ENCODE results near the gene ALOX12B.
"Not testable (repeated sequence)": the region's sequence is repeated elsewhere in the genome, so short reads cannot be mapped to it uniquely, and the experiment has no call there.

Gene ALOX12B

DNA sequence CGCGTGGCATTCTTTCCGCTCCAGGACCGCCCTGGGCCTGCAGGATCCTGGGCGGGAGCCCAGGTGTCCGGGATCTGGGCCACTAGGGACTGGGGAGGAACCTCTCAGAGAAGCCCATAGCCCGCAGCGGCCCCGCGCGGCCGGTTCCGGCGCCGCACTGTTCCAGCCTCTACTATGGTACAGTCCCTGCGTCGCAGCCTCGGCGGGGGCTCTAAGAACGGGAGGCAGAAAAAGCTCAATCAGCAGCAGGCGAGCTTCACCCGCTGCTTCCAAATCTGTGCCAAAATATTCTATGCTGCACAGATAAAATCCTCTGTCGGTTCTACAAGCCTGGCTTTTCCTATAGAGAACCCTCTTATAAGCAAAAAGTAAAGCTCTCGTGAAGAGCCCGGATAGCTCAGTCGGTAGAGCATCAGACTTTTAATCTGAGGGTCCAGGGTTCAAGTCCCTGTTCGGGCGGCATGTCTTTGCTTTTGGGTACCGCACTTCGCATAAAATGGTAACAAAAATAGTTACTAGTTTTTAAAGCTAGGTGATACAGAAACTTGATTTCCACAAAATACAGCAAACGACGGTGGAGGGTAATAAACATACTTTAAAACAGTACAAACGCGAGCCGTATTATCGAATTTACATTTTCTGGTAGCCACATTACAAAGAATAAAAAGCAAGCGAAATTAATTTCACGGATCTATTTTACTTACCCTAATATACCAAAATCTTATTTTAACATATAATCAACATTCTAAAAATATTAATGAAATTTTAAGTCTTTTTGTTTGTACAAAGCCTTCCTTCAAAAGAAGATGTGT is 31.5 kb upstream of the ALOX12B start:
- DNase-seq (ENCODE audit: low read depth), result peak; percentile 85

DNA sequence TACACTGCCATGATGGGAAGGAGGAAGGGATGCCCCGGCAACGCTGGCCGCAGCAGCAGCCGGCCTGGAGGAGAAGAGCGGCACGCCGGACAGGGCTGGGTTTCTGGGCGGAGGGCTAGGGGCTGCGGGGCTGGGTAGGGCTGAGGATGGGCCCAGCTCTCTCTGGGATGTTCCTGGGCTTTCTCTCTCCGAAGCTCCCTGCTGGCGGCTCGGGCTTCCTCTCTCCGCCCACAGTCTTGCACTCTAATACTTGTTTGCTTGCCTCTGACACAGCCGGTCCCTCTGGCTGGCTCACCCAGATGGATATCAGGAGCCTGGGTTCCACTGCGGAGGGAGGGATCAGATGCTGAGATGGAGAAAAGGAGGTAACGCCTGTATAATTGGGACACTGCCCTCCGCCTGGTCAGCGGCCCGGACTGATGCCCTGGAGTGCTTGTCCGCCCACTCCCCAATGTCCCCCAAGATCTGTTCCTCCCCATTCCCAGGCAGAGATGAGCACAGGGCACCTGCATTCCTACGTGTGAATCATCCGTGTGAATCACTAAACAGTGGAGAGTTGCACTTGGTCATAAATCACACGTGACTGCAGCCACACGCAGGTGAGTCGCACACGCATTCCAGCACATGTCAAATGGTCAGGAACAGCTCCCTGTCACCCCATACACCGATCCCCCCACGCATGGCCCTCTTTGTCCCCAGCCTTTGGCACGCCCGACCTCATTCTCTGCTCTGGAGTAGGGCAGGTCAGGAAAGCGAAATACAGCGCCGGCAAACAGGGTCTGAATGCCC is 30.7 kb upstream of the ALOX12B start, which contains the start of gene ALOXE3:
Gene ALOXE3, minus strand, starts transcription at position 535 of the 789 bp plus-strand sequence. Its CDS starts 524 bp downstream, at position 11.
- DNase-seq (ENCODE audit: low read depth), result peak; percentile 78

DNA sequence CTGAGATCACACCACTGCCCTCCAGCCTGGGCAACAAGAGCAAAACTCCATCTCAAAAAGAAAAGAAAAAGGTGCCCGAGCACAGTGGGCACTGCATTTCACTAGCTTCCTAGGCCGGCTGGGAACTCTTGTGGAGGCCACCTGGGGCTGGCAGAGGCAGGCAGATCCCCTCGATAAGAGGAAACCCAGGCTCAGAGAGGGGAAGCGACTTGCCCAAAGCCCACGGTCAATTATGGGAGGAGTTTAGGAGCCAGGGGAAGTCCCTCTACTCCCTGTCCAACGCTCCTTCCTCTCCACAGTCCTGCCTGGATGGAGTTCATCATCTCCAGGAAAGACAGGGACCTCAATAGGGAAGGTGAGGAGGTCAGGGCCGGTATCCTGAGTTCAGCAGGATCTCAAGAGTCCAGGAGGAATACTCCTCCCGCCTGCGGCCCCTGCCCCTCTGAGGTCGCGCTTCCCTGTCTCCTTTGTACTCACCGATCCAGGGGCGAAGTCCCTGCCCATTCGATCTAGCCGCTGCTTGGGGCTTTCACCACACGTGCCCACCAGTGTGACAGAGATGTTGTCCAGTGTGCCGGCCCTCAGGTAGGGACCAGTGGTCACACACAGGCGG is 30.0 kb upstream of the ALOX12B start:
- DNase-seq (ENCODE audit: low read depth), result no peak

DNA sequence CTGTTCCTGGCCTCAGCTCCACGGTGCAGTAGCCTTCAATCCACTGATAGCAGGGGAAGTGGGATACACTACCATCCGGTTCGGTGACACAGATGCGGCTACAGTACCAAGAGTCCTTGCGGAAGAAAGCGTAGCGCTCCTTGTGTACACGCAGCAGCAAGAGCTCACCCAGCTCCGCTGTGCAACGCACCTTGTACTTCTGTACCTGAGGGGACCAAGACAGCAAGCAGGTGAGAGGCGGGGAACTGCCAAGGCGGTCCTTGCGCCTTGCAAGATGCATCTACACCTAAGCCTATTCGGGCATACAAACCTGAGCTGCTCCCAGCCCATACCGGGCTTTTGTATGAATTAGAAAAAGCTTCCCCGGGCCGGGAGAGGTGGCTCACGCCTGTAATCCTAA is 29.3 kb upstream of the ALOX12B start:
- no peak for DNase-seq (ENCODE audit: low read depth)

DNA sequence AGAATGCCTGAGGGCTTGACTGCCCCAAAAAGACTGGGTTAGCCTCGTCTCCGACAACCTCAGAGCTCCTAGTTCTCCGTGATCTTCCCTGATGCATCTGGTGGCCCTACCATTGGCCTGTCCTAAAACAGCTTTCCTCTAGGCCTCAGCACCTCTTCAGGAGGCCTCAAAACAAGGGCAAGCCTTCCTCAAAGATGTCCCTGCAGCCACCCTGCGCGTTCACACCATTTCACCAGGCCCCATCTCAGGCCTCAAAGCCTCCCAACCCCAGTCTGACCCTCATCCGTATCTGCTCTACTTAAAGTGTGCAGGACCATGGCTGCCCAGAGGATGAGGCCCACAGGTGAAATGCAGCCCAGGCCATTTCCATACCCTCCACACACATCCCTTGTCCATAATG is 23.4 kb upstream of the ALOX12B start:
- no peak for DNase-seq (ENCODE audit: low read depth)

DNA sequence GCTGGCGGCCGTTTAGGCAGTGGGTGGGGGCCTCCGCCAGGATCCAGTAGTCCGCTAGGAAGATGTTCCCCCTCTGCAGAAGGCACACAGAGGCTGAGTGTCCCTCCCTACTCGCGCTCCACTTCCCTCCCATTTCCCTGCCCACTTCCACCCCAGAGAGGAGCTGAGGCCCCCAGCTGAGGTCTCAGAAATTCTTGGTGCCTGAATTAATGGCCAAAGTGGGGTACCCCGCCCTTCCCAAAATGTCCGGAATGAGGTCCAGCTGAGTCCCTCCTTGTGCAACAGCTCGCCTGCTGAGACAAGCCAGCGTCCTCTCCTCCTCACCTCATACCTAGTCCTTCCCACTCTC is 22.9 kb upstream of the ALOX12B start:
- DNase-seq (ENCODE audit: low read depth), result no peak

DNA sequence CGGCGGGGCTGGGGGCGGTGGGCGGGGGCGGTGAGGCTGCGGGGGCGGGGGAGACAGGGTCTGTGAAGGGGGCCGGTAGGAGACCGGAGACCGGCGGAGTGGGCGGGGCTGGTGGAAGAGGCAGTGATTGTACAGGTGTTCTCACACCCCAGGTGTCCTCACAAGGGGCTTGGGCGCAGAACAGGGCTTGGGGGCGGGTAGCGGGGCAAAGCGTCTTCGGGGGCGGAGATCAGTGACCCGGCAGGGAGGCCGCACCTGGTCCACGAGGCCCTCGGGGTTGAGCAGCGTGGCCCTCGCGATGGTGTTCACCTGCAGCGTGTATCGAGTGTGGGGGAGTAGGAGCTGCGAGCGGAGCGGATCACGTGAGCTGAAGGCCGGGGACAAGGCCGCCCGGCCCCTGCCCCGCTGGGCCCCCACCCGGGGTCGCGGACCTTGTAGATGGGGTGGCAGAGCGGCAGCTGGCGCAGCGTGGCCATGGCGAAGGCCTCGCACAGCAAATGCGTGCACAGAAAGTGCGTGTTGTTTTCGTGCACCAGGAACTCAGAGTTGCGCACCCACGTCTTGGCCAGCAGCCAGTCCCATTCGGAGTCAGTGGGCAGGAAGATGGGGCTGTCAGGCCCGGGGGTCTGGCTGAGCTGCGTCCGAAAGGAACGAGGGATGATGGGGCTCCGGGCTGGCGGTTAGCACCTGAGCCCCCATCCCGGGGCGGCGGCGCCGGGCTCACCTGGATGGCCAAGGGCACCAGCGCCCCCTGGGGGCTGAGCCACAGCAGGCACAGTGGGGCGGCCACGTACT is 22.3 kb upstream of the ALOX12B start:
- peak; percentile 33 for DNase-seq (ENCODE audit: low read depth)

DNA sequence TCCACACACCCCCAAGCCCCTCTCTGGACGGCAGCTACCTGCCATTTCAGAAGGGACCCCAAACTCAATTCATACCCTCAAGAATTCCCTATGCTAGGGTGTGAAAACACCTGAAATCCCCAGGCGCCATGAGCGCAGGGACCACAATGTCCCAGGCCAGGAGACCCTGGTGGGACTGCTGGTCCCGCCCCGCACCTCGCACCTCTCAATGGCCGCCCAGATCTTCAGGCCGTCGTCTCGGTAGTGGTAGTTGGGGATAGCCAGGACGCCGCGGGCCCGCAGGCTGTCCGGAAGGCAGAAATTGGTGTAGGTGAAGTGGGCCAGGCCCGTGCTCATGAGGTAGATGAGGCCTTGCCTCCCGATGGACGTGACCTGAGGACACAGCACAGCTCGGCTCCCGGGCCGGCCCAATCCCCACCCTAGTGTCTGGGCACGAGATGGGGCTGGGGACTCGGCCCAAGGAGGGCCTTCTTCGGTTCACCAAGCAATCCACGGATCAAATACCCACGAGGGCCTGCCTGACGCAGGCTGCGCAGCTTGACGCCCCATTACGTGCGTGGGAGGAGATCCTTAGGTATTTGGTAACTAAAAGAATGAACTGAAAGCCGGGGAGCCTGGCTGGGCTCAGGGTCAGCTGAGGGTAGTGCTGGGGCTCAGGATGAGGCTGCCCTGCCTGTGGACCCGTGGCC is 21.6 kb upstream of the ALOX12B start:
- DNase-seq (ENCODE audit: low read depth), result no peak

DNA sequence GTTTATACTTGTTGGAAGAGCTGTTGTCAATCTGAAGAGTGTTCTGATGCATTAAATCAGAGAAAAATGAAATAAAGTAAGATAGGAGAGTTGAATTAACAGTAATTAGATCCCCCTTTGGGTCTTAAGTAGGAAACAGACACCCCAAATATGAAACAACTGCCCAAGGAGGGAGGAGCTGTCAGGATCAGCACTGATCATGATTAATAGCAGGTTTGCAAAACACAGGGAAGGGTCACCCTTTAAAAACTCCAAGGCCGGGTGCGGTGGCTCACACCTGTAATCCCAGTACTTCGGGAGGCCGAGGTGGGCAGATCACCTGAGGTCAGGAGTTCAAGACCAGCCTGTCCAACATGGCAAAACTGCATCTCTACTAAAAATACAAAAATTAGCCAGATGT is 19.5 kb upstream of the ALOX12B start:
- DNase-seq (ENCODE audit: low read depth), result not testable (repeated sequence)

DNA sequence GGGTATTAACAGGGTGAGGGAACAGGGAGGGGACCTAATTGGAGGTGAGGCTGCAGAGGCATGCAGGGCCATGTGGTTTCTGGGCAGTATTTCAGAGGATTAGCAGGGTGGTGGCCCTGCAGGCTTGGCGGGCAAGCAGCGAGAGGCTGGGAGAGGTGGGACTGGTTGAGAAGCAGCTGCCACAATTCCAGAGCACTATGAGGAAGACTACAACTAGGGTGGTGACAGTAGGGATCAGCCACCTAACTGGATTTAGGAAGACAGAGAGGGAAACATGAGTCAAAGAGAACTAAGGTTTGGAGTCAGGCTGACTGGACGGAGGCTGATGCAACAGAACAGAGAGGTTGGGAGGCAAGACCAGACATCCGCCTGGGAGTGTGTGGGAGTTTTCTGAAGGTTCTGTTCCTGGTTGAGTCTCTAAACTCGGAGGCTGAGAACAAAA is 18.5 kb upstream of the ALOX12B start:
- DNase-seq (ENCODE audit: low read depth), result peak; percentile 44

DNA sequence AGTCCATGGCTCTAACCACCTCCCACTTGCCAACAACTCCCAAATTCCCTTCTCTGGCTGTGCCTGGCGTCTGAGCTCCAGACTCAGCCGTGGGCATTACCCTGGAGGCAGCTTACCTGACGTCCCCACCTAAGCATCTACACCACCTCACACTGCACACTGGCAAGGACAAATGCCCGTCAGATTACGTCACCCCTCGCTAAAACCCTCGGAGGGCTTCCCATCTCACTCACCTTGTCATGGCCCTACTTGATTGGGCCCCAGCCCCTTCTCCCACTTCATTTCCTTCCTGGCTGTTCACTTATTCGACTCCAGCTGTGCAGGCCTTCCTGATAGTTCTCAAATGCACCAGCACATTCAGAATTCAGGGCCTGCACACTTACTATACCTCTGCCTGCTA is 17.4 kb upstream of the ALOX12B start:
- DNase-seq (ENCODE audit: low read depth), result no peak

DNA sequence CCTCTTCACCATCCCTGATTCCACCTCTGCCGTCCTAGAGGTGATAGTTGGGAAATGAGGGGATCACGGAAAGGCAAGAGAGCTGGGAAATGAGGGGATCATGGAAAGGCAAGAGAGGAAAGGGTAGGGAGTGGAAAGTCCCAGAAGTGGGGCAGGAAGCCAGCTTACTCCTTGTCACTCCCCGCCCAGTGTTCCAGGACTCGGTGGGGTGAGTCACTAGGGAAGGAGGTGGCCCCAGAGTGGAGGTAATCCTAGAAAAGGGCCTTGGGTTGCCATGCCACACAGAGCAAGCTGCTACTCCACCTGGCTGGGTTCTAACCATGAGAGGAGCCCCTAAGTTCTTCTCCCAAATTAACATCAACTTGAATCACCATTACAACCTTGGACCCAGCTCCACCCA is 16.0 kb upstream of the ALOX12B start:
- DNase-seq (ENCODE audit: low read depth), result no peak

DNA sequence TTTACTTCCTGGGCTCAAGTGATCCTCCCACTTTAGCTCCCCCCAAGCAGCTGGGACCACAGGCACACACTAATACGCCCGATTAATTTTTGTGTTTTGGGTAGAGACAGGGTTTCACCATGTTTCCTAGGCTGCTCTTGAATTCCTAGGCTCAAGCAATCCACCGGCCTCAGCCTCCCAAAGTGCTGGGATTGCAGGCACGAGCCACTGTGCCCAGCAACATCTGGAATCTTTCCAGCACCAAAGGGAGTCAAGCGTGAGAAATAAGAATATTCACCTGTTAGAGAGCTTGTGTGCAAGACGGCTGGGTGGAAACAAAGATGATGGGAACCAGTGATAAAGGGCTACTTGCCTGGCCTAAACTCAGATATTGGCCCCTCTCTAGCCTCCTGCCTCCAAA is 14.2 kb upstream of the ALOX12B start:
- DNase-seq (ENCODE audit: low read depth), result no peak

DNA sequence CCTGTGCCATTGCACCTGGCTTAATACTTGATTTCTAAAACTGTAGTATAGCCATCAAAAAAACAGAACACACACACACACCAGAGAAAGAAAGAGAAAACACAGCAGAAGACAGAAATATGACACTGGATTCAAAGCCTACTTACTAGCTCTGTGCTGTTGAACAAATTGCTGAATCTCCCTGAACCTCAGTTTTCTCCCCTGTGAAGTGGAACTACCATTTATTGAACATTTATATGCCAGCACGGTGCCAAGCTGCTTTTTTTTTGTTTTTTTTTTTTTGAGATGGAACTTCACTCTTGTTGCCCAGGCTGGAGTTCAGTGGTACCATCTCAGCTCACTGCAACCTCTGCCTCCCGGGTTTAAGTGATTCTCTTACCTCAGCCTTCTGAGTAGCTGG is 13.2 kb upstream of the ALOX12B start:
- DNase-seq (ENCODE audit: low read depth), result no peak

DNA sequence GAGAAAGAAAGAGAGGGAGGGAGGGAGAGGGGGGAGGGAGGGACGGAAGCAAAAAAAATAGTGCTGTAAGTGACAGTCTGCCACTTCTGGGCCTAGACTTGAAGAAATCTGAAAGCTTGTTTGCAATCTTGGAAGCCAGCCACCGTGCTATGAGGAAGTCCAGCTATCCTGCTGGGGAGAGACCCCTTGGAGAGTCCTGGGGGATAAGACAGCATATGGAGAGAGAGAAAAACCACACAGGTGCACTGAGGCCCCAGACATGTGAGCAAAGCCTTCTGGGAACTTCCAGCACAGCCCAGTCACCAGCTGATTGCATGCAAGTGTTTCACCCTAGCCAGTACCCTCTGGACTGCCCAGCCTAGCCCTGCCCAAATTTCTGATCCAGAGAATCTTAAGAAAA is 12.6 kb upstream of the ALOX12B start:
- no peak for DNase-seq (ENCODE audit: low read depth)

DNA sequence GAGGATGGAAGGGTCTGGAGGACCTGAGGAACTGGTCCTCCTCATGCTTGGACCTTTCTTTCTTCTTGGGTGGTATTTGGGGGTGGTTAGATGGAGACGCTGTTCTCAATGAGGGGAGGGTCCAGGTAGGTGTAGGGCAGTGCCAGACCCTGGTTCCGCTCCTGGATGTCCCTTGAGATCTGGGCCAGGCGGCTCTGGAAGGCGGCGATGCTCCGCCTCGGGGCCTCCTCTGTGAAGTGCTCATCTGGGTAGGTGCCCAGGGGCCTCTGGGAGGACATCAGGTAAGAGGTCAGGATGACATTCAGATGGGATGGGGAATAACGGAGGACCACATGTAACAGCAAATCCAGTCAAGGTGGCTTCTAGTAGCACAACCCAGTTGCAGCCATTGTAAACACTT is 9.0 kb upstream of the ALOX12B start:
- DNase-seq (ENCODE audit: low read depth), result no peak

DNA sequence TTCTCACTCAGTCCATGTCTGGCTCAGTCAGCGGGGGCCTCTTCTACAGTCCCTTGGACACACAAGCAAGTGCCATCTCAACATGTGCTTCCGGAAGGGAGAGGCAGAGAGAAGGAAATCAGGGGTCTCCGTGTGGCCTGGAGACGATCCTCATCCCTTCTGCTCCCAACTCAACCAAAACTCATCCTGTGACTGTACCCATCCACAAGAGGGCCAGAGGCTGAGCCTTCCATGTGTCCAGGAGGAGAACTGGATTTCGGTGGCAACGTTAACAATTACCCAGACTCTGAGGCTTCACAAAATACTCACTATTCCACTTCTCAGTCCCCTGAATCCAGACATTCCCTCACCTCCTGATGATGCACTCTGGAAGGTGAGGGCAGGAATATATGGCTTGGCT is 7.8 kb upstream of the ALOX12B start:
- DNase-seq (ENCODE audit: low read depth), result no peak

DNA sequence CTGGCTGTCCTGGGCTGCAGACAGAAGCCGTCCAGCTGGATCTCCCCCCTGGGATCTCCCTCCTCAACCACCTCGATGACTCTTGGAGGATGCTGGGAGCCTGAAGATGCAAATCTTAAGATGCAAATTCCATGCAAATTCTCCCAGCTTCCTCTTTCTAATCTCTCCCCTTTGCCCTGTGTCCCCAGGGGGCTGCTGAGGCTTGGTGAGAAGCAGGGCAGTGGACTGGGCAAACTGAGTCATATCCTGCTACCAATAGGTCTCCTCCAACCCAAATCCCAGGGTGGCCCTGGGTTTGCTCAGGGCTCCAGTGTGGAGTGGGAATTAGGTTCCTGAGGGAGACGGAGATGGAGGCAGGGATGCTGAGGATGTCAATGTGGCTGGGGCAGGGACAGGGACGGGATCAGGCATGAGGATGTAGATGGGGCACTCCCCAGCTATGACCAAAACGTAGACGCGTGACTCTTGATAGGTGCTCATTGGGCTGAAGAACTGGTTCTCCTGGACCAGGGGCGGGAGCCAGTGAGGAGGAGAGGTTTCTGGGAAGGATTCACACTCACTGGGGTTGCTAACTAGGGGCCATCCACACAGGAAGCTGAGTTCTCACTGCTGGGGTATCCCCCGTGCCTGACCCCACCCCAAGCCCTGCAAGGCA is 3.6 kb upstream of the ALOX12B start:
- DNase-seq (ENCODE audit: low read depth), result no peak

DNA sequence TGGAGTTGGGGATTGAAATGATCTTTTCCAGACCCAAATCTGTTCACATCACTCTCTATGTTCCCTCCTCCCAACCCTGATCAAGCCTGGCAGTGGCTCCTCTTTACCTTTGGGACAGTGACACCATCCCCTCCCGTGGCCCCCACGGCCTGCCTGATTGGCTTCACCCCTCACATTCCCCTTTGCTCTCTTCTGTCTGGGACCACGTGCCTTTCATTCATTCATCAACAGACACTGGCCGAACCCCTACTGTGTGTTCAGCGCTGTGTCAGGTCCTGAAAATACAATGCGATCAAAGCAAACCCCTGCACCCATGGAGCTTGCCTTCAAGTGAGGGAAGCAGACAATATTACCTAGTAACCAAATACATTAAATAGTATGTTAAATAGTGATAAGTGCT is 2.2 kb upstream of the ALOX12B start:
- no peak for DNase-seq (ENCODE audit: low read depth)

DNA sequence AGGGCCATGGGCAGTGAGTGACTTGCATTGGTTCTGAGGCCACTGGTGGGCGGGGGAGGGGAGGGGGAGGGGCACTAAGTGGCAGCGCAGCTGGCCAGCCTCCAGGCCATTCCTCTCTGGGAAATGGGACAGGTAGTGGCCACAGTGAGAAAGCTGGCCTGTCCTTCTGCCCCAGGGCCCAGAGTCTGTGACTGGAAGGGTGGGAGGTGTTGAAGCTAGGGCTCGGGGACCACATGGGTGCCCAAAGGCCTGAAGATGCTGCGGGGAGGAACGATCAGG is 375 bp upstream of the ALOX12B start:
- no peak for DNase-seq (ENCODE audit: low read depth)

DNA sequence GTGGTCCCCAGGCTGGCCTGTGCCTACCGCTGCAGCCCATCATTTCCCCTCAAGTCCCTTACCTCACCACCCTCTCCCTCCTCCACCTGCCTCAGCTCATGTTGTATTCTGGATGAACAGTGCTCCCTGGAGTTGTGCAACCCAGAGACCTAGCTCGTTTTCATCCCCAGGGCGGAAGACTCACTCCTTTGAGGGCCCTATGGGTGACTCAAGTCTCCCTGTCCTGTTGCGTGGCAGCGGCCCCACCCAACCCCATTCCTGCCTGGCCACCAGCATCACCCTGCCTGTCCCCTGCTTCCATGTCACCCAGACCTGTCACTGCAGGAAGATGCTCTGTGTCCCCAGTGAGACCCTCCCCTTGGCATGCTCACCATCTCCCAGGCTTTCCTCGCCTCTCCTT is 3.3 kb downstream of the ALOX12B start:
- no peak for DNase-seq (ENCODE audit: low read depth)
